Stomach (tissue), 4 donors: ENCODE results near the gene METTL21A.

Experiments
- EP300 ChIP-seq: sonication (generic); formaldehyde crosslinking; IDR thresholded peaks from one replicate; pipeline ENCODE4 v1.6.1; 2017; ENCODE audit warnings: antibody characterized with exemption
- POLR2A ChIP-seq, 4 donors: fragments of 450-650 bp; IDR thresholded peaks; one replicate each; pipeline ENCODE4 v1.6.1; 2016; ENCODE audit warnings: antibody characterized with exemption in 4 of 4, control low read depth in 2 of 4, mild to moderate bottlenecking in 1 of 4, moderate library complexity in 1 of 4
- POLR2AphosphoS5 ChIP-seq, 3 donors: sonication (generic); formaldehyde crosslinking; IDR thresholded peaks; one replicate each; pipeline ENCODE4 v1.6.1; 2016; ENCODE audit warnings: antibody characterized with exemption in 3 of 3
- TF ChIP-seq, protein P1 (sequence below), 7 experiments: fragments of 450-650 bp in 4 of 7; fragments of 200-600 bp in 3 of 7; sonication (generic) in 3 of 7; IDR thresholded peaks; one replicate each; pipeline ENCODE4 v1.5.1; 2016 to 2019; ENCODE audit warnings: antibody characterized with exemption in 7 of 7, control low read depth in 2 of 7, mild to moderate bottlenecking in 1 of 7

DNA sequence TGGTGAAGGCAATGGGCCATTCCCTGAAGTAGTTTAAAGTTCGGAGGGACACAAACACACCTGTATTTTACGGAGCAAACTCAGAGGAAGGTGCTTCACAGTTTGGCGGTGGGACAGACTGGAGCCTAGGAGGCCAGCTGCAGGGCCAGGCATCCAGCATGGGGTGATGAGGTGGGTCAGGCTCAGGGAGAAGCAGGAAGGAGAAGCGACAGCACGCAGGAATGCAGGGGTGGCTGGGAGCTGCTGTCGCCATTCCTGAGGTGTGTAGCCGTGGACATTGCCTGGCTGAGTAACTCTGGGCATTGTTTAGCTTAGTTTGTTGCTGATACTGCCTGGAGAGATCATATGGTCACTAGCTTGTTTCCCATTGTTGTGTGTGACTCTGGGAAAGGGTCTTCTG lies 35.8 kb upstream of the METTL21A start:
- TF ChIP-seq POLR2A (IDR thresholded peaks at IDR 0.05) (no peak), POLR2AphosphoS5 (IDR thresholded peaks at IDR 0.05) (no peak), EP300 (no peak)
- TF ChIP-seq, protein P1, sequence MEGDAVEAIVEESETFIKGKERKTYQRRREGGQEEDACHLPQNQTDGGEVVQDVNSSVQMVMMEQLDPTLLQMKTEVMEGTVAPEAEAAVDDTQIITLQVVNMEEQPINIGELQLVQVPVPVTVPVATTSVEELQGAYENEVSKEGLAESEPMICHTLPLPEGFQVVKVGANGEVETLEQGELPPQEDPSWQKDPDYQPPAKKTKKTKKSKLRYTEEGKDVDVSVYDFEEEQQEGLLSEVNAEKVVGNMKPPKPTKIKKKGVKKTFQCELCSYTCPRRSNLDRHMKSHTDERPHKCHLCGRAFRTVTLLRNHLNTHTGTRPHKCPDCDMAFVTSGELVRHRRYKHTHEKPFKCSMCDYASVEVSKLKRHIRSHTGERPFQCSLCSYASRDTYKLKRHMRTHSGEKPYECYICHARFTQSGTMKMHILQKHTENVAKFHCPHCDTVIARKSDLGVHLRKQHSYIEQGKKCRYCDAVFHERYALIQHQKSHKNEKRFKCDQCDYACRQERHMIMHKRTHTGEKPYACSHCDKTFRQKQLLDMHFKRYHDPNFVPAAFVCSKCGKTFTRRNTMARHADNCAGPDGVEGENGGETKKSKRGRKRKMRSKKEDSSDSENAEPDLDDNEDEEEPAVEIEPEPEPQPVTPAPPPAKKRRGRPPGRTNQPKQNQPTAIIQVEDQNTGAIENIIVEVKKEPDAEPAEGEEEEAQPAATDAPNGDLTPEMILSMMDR (IDR thresholded peaks at IDR 0.05): no peak
